Muscle layer of colon (tissue), 2 donors: Measurements from ENCODE around the gene FERMT2.
A peak's percentile ranks its signal among the peaks of the same experiment; 100 is the strongest.

Experiments
- H3K27ac ChIP-seq: one replicate; pipeline ENCODE4 v1.7.0; 2013; ENCODE audit warnings: low read depth, mild to moderate bottlenecking, low read length, moderate library complexity
- H3K27me3 ChIP-seq, 2 donors: one replicate each; pipeline ENCODE4 v1.7.0; 2013; ENCODE audit warnings: low read length in 2 of 2, mild to moderate bottlenecking in 2 of 2; ENCODE audit not compliant: insufficient read depth in 2 of 2, control insufficient read depth in 1 of 2
- H3K36me3 ChIP-seq: one replicate; pipeline ENCODE4 v1.7.0; 2013; ENCODE audit warnings: mild to moderate bottlenecking, low read length; ENCODE audit not compliant: insufficient read depth
- H3K4me1 ChIP-seq: one replicate; pipeline ENCODE4 v1.7.0; 2013; ENCODE audit warnings: mild to moderate bottlenecking, low read length; ENCODE audit not compliant: insufficient read depth
- H3K4me3 ChIP-seq, 2 donors: one replicate each; pipeline ENCODE4 v1.7.0; 2013; ENCODE audit warnings: low read length in 2 of 2, low read depth in 1 of 2, mild to moderate bottlenecking in 1 of 2, moderate library complexity in 1 of 2
- H3K9ac ChIP-seq: one replicate; pipeline ENCODE4 v1.7.0; 2013; ENCODE audit warnings: low read length
- H3K9me3 ChIP-seq: one replicate; pipeline ENCODE4 v1.7.0; 2013; ENCODE audit warnings: mild to moderate bottlenecking, low read length
- donor health status: abdominal sarcoma.
- donor health status: Adenocarcinoma of cecum.

The FERMT2 gene

DNA sequence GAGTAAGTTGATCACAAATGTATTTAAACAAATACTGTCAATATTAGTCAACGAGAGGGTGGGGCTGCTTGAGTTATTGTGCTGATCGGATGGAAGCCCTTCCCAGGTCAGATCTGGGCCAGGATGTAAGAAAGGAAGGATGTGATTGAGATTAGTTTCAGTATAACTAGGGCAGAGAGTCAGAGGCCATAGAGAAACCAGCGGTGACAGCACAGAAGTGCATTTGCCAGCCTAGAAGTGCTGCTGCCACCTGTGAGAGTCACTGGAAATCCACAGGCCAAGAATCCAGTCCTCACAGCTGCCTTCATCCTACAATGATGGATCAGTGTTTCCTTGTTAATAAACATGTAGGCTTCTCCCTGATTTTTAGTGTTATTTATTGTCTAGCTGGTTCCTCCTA is 9.8 kb upstream of the FERMT2 start:
- no peak overlapping the region for H3K9ac ChIP-seq
- no peaks in the 10 kb centered on the region for H3K36me3 ChIP-seq
- H3K27me3 ChIP-seq: no peaks in the 10 kb centered on the region
- H3K4me3 ChIP-seq: no peak overlapping the region
- no peak overlapping the region for H3K27ac ChIP-seq
- peaks cover 11% of the 10 kb centered on the region for H3K4me1 ChIP-seq
- H3K9me3 ChIP-seq: no peaks in the 10 kb centered on the region

GRCh38 chr14:52954346-52955214 is 3.7 kb upstream of the FERMT2 start:
- Histone ChIP-seq H3K4me3 (peak overlapping the region; percentile 30 to 44), H3K27me3 (no peaks in the 10 kb centered on the region), H3K9ac (peak overlapping the region; percentile 93), H3K4me1 (peaks cover 20% of the 10 kb centered on the region), H3K9me3 (no peaks in the 10 kb centered on the region), H3K36me3 (no peaks in the 10 kb centered on the region), H3K27ac (peak overlapping the region; percentile 91)

DNA sequence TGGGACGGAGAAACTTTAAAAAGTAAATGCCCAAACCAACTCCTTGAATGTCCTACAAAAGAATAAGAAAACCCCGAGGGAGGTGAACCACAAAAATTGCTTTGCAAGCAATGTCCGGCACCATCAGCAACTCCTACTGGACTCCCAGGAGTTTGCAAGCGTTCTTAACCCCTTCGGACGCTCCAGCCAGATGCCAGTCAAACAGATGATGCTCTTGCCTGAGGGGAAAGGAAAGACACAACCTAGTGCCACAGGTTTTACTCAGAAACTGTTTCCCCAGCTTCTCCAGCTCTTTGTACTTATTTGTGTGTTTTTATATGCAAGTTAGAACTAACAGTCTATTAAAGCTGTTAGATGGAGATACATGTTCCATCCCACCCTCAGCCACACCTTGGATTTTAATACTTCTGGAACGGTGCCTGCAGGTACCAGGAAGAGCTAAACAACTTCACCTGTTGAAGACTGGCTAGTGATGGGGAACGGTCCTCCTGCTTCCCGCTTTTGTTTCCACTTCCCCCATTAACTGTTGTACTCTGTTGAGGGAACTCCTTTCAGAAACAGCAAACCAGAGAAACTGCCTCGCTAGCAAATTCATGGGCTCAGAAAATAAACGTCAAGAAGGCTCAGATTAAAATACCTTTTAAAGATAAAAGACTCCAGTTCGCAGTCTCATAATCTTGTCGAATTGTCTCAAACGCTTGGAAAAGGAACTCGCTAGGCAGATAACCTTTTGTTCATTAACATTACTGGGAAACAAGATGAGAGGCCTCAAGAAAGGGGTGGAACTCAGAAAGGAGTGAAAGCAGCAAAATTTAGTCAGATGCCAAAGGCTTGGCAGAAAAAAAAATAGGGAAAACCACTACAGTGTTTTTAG is 1.1 kb upstream of the FERMT2 start:
- peak overlapping the region; percentile 90 for H3K9ac ChIP-seq
- no peaks in the 10 kb centered on the region for H3K27me3 ChIP-seq
- H3K9me3 ChIP-seq: no peaks in the 10 kb centered on the region
- peaks cover 31% of the 10 kb centered on the region for H3K4me1 ChIP-seq
- no peaks in the 10 kb centered on the region for H3K36me3 ChIP-seq
- H3K27ac ChIP-seq: peak overlapping the region; percentile 91
- H3K4me3 ChIP-seq: peak overlapping the region; percentile 66 to 72

GRCh38 chr14:52950410-52950897 is 396 bp downstream of the FERMT2 start:
- Histone ChIP-seq H3K4me1 (peaks cover 38% of the 10 kb centered on the region), H3K9ac (peak overlapping the region; percentile 78), H3K4me3 (peak overlapping the region; percentile 91 to 93), H3K9me3 (no peaks in the 10 kb centered on the region), H3K27me3 (no peaks in the 10 kb centered on the region), H3K36me3 (no peaks in the 10 kb centered on the region), H3K27ac (peak overlapping the region; percentile 100)

- H3K4me1 ChIP-seq: peaks cover 41% of the 10 kb centered on the region
- H3K9me3 ChIP-seq: no peaks in the 10 kb centered on the region
- peak overlapping the region; percentile 78 for H3K9ac ChIP-seq
- H3K36me3 ChIP-seq: no peaks in the 10 kb centered on the region
- H3K27ac ChIP-seq: peak overlapping the region; percentile 100
- H3K4me3 ChIP-seq: peak overlapping the region; percentile 91 to 93
- no peaks in the 10 kb centered on the region for H3K27me3 ChIP-seq
These were observed 990 bp downstream of the FERMT2 start for GRCh38 chr14:52949711-52950409.

- H3K36me3 ChIP-seq: no peaks in the 10 kb centered on the region
- H3K9me3 ChIP-seq: no peaks in the 10 kb centered on the region
- H3K9ac ChIP-seq: peak overlapping the region; percentile 78
- peak overlapping the region; percentile 100 for H3K27ac ChIP-seq
- no peaks in the 10 kb centered on the region for H3K27me3 ChIP-seq
- peaks cover 45% of the 10 kb centered on the region for H3K4me1 ChIP-seq
- H3K4me3 ChIP-seq: peak overlapping the region; percentile 91 to 93
These were observed 1.6 kb downstream of the FERMT2 start for GRCh38 chr14:52949249-52949648.

- Histone ChIP-seq H3K36me3 (no peaks in the 10 kb centered on the region), H3K9ac (peak overlapping the region; percentile 78), H3K27me3 (no peaks in the 10 kb centered on the region), H3K27ac (peak overlapping the region; percentile 100), H3K4me3 (peak overlapping the region; percentile 91 to 93), H3K9me3 (no peaks in the 10 kb centered on the region), H3K4me1 (peaks cover 44% of the 10 kb centered on the region)
These were observed 2.0 kb downstream of the FERMT2 start for GRCh38 chr14:52948836-52949235.

- Histone ChIP-seq H3K9ac (no peak overlapping the region), H3K27me3 (no peaks in the 10 kb centered on the region), H3K9me3 (no peaks in the 10 kb centered on the region), H3K27ac (peak overlapping the region; percentile 63), H3K4me1 (peaks cover 37% of the 10 kb centered on the region), H3K4me3 (peak overlapping the region; percentile 91 to 93), H3K36me3 (no peaks in the 10 kb centered on the region)
These were observed 2.8 kb downstream of the FERMT2 start for GRCh38 chr14:52948039-52948438.

DNA sequence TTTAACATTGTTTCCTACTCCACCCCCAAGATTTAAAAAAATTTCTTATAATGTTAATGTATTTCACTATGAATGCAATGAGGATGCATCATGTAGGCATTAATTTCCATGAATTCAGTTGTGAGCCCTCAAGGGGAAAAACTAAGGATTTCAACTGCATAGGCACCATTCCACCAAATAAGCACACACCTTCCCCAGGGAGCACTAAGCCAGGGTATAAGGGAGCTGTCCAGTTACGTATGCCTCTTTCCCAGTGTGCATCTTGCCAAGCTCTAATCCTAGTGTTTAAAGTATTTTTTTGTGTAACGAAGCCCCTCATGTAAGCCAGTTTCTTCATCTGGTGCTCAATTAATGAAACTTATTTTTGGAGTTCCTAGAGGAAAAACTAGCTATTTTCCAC is 6.6 kb downstream of the FERMT2 start:
- Histone ChIP-seq H3K9ac (no peak overlapping the region), H3K36me3 (no peaks in the 10 kb centered on the region), H3K9me3 (no peaks in the 10 kb centered on the region), H3K27me3 (no peaks in the 10 kb centered on the region), H3K27ac (no peak overlapping the region), H3K4me1 (peaks cover 52% of the 10 kb centered on the region), H3K4me3 (no peak overlapping the region)

GRCh38 chr14:52939427-52939826 is 11.4 kb downstream of the FERMT2 start:
- H3K4me3 ChIP-seq: no peak overlapping the region
- no peak overlapping the region for H3K27ac ChIP-seq
- peaks cover 67% of the 10 kb centered on the region for H3K4me1 ChIP-seq
- H3K27me3 ChIP-seq: no peaks in the 10 kb centered on the region
- H3K9me3 ChIP-seq: no peaks in the 10 kb centered on the region
- no peak overlapping the region for H3K9ac ChIP-seq
- no peaks in the 10 kb centered on the region for H3K36me3 ChIP-seq

- H3K4me3 ChIP-seq: peak overlapping the region in 1 of 2 donors; percentile 3
- H3K27ac ChIP-seq: no peak overlapping the region
These were observed 13.0 kb downstream of the FERMT2 start for GRCh38 chr14:52937869-52938268.

More at GRCh38 chr14:52937869-52938268, 13.0 kb downstream of the FERMT2 start:
- H3K9me3 ChIP-seq: no peaks in the 10 kb centered on the region
- H3K27me3 ChIP-seq: no peaks in the 10 kb centered on the region
- H3K9ac ChIP-seq: no peak overlapping the region
- no peaks in the 10 kb centered on the region for H3K36me3 ChIP-seq
- peaks cover 69% of the 10 kb centered on the region for H3K4me1 ChIP-seq
